ENCODE results near the gene POMGNT2.
A peak's percentile ranks its signal among the peaks of the same experiment; 100 is the strongest.

POMGNT2 gene

DNA sequence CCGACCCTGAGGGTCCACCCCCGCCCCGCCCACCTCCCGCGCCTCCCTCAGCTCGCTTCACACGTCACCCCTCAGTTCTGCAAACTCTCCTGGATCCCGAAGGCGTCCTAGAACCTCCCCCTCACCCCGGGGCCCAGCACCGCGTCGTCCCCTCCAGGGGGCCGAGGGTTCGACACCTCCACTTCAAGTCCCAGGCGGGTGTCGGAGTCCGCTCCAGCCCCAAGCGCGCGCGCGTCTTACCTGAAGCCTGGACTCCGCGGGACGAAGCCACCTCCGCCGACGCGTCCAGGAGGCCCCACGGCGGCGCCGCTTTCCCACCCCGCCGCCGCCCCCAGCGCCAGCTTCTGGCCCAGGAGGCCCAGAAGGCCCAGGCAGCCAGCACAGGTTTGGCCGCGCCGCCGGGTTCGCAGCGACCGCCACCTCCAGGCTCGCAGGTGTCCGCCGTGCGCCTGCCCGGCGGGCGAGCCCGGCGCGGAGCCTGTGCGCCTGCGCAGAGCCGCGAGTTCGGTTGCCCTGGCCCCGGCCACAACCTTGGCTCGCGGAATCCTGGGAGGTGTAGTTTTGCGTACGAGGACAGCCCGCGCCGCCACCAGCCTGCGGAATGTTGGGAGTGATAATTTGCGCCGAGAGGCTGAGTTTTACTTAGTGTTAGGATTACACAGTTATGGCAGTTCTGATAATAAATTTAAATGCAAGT, at the start of gene POMGNT2:
Gene POMGNT2, minus strand, starts transcription at position 484 of the 697 bp plus-strand sequence. CDS start 24,648 bp downstream, outside the sequence.
- TF ChIP-seq POLR2A (IDR thresholded peaks at IDR 0.05; ENCODE audit: low read length) (peak; percentile 54), GATA1 (IDR thresholded peaks at IDR 0.05; ENCODE audit: low read depth, low read length) (no peak)
- DNase-seq: peak; percentile 89 to 92

DNA sequence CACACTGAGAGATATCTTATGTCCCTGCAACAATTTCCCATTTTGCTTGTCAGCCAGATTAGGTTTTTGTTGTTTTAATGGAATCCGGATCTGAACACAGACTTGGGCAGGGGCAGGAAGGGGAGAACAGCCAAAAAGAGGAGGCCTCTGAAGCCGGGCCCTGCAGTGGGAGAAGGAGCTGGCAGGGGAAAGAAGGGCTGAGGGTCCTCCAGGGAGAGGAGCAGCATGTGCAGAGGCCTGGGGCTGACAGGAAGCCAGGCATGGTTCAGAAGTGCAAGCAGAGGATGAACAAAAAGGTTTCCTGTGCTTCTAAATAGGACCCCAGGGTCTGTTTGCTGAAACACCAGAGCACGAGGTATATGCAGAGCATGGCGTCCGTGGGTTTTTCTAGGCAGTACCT, 49.1 kb upstream of the POMGNT2 start:
- no peak for DNase-seq
- TF ChIP-seq GATA1 (IDR thresholded peaks at IDR 0.05; ENCODE audit: low read depth, low read length) (no peak), POLR2A (IDR thresholded peaks at IDR 0.05; ENCODE audit: low read length) (no peak)

DNA sequence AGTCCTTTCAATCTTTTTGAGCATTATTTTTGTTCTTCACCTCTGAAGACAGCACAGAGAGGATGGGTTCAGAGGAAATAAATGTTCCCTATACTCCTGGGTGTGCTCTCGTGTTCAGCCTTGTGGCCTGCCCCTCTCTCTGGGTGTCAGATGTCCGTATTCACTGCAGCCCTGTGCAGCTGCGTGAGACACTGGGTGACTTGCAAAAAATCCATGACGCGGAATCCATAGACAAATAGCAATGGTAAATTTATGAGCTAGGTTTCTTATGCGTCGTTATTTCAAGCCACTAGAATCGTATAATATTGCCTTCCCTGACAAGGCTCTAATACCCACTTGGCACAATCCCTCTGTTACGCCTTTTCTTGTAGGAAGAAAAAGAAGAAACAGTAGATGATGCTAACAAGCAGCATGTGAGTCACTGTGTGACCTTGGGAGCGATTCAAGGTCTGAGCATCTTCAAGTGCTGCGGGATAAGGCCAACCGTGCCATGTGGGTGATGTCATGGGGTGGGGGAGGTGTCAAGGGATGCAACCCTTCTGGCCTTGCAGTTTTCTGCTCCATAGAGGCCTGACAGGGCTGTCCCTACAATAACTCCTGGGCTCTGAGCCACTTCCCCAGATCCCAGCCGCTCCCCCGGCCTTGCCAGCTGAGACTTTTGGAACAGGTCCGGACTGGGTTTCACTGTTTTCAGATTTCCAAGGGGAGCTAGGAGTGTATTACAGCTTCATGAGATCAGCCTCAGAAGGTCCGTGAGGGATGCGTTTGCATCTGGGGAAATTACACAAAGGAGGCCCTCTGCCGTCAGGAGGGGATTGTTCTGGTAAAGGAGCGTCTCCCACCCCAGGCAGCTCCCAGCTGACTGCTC, 47.6 kb upstream of the POMGNT2 start:
- no peak for DNase-seq
- no peak for TF ChIP-seq GATA1 (IDR thresholded peaks at IDR 0.05; ENCODE audit: low read depth, low read length)

DNA sequence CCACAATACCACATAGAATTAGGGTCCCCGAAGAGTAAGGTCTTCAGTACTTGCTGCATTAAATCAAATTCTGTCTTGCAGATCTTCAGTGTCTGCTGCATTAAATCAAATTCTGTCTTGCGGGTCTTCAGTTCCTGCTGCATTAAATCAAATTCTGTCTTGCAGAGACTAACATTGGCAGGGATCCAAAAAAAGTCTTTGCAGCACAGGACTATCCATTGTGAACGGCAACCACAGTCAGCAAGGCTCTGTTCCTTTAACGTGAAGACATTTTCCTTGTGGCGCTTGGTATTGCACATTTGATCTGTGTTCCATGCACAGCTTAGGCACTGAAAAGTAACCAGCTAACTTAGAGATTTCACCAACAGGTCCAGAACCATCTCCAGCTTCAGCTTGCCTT, 46.8 kb upstream of the POMGNT2 start:
- no peak for TF ChIP-seq GATA1 (IDR thresholded peaks at IDR 0.05; ENCODE audit: low read depth, low read length)
- no peak for TF ChIP-seq POLR2A (IDR thresholded peaks at IDR 0.05; ENCODE audit: low read length)
- no peak for DNase-seq

DNA sequence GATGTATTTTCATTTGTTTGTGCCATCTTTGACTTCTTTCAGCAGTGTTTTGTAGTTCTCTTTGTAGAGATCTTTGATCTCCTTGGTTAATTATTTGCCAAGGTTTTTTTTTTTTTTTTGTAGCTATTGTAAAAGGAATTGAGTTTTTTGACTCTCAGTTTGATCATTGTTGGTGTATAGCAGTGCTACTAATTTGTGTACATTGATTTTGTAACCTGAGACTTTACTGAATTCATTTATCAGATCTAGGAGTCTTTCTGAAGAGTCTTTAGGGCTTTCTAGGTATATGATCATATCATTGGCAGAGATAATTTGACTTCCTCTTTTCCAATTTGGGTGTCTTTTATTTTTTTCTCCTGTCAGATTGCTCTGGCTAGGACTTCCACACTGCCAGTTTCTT, 42.2 kb upstream of the POMGNT2 start:
- TF ChIP-seq POLR2A (IDR thresholded peaks at IDR 0.05; ENCODE audit: low read length): no peak
- no peak for TF ChIP-seq GATA1 (IDR thresholded peaks at IDR 0.05; ENCODE audit: low read depth, low read length)
- no peak for DNase-seq

DNA sequence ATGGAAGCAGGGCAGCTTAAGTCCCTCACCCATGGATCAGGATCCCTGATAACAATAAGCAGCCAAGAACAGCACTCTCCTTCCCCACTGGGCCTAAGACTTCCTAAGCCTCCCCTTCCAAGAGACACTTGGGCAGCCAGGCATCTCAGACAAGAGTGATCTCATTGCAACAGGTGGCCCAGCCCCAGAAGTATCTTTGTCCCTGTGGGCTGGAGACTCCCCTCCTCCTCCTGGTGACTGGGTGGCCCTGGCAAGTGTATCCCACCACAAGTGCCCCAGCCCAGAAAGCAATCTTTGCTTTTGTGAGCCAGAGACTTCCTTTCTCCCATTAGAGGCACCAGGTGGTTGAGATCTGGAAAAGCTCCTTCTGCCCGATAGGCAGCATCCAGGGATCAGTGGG, 40.7 kb upstream of the POMGNT2 start:
- no peak for DNase-seq
- no peak for TF ChIP-seq POLR2A (IDR thresholded peaks at IDR 0.05; ENCODE audit: low read length)
- TF ChIP-seq GATA1 (IDR thresholded peaks at IDR 0.05; ENCODE audit: low read depth, low read length): no peak

DNA sequence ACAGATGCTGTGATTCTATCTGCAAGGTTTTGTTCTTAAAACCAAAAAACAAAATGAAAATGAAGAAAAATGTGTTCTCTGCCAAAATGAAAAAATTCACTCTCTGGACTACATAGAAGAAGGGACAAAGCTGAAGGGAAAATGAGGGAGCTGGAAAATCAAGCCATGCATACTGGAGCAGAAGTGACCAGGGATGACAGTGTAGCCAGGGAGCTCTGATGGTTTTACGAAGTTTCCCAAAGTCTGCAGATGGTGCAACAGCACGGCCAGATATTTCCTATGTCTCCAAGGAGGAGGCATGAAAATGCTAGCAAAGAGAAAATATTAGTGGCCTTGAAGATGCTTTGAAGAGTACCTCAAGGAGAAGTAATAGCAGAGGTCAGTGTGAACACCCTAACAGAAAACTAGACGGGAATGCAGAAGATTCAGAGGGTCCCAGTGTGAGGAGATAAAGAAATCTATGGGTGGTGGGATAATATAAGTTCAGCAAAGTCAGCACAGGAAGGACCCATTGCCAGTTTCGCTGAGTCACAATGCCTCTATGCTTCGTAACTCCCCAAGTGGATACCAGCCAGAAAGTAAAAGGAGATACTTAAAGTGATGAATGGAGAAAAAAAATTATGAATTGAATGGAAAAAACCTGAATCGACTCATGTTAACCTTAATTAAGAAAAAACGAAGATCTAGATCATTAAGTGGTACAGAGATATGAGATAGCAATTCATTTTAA, 39.0 kb upstream of the POMGNT2 start:
- DNase-seq: peak in 1 of 2 experiments; percentile 24
- TF ChIP-seq GATA1 (IDR thresholded peaks at IDR 0.05; ENCODE audit: low read depth, low read length) (no peak), POLR2A (IDR thresholded peaks at IDR 0.05; ENCODE audit: low read length) (no peak)

DNA sequence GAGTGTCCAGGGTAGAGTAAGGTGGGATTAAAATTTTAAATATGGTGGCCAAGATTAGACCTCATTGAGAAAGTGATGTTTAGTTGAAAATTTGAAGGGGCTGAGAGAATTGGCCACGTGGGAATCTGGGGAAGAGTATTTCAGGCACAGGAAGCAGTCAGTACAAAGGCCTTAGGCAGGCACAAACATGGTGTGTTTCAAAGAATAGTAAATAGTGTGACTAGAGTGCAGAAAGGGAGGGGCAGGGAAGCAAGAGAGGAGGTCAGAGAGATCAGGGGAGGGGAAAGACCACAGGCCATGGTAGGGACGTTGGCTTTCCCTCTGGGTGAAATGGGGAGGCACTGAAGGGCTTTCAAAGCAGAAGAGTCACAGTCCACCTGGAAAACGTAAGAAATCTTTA, 36.6 kb upstream of the POMGNT2 start:
- no peak for TF ChIP-seq GATA1 (IDR thresholded peaks at IDR 0.05; ENCODE audit: low read depth, low read length)
- no peak for DNase-seq

DNA sequence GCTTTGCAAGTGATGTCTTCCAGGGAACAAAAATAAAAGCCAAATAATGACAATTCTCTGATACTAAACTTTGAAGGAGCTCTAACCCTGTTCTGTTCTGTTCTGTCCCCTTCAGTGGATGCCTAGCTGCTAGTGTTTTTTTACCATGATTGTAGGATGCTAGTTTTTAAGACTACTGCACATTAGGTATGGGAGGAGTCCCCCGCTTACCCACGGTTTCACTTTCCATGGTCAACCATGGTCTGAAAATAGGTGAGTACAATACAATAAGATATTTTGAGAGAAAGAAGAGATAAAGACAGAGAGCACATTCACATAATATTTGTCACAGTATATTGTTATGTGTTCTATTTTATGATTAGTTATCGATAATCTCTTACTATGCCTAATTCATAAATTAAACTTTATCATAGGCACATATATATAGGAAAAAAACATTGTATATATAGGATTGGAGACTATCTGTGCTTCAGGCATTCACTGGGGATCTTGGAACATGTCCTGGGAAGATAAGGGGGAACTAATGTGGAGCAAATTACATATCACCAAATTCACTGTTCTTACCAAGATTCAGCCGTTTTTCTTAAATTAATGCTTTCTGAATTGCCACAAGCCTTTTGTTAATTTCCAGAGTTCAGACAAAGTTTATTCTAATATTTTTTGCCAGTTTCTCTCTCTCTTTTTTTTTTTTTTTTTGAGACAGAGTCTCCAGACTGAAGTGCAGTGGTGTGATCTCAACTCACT, 32.8 kb upstream of the POMGNT2 start:
- no peak for TF ChIP-seq GATA1 (IDR thresholded peaks at IDR 0.05; ENCODE audit: low read depth, low read length)
- DNase-seq: no peak

DNA sequence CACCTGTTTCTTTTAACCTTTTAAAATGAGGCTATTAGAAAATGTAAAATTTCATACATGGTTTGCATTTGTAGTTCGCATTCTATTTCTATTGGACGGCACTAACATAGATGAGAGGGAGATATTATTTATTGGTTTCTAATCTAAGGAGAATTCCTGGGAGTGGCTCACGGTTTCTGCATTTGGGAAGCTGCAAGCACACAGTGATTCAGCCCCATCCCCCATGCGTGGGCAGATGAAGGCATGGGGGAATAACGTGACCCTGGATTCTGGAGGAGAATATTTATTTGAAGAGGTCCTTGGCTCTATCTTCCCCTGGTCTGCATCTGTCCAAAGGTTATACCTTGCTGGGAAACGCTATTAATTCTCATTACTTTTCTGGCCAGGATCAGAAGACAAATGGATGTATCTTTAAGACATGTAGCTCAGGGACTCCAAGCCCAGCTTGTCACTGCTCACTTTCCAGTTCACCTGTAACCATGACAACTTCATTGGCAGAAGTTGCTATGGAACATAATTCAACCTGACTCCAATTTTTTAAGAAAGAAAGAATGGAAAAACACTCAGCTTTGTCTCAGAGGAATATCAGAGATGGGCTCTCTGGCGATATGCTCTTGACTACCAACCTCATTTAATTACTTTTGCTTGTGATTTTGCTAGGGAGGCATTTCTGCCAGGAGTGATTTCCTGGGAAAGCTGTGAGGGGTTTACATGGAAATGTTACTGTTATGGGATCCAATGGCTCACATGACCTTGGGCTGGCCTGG, 27.2 kb upstream of the POMGNT2 start:
- no peak for DNase-seq
- no peak for TF ChIP-seq GATA1 (IDR thresholded peaks at IDR 0.05; ENCODE audit: low read depth, low read length)
- no peak for TF ChIP-seq POLR2A (IDR thresholded peaks at IDR 0.05; ENCODE audit: low read length)

DNA sequence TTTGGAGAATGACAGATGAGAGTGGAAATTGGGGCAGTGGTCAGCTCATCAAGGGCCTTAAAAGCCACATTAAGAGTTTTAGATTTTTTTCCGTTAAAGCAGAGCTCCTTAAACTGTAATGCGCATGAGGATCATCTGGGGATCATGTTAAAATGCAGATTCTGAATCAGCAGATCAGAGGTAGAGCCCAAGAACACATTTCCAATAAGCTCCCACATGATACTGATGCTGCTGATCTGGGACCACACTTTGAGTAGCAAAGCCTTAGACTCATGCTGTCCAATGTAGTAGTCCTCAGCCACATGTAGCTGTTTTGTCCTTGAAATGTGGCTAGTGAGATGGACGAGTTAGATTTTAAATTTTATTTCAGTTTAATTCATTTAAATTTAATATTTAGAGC, 26.3 kb upstream of the POMGNT2 start:
- TF ChIP-seq POLR2A (IDR thresholded peaks at IDR 0.05; ENCODE audit: low read length) (no peak), GATA1 (IDR thresholded peaks at IDR 0.05; ENCODE audit: low read depth, low read length) (no peak)
- no peak for DNase-seq

DNA sequence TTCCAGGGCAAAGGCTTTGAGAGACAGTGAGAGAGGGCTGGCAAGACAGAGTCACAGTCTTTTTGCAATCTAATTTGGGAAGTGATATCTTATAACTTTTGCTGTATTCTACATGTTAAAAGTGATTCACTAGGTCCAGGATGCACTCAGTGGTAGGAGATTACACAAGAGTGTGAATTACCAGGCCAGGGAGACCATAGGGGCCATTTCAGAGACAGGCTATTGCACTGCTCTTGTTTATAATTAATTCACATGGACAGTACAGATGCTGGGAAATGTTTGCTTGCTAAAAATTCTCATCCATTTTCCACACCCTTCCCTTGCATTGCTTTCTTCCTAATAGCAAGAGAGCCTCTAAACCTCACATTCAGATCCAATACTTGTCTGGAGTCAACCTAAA, 22.6 kb upstream of the POMGNT2 start:
- DNase-seq: no peak
- TF ChIP-seq GATA1 (IDR thresholded peaks at IDR 0.05; ENCODE audit: low read depth, low read length) (no peak), POLR2A (IDR thresholded peaks at IDR 0.05; ENCODE audit: low read length) (no peak)

DNA sequence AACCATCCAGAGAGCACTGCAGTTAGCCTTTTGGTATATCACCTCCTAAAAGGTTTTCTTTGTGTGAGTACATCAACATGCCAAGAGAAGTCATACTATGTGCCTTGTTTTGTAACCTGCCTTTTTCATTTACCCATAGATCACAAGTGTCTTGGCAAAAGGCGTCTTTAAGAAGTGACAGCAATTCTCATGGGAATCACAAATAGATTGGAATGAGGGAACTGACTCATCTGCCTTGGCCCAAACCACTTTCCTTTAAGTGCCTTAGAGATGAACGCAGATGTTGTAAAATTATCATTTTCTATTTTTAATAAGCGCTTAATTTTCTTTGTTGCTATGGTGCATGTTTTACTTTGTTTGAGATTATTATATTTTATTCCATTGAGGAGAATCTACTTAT, 20.7 kb upstream of the POMGNT2 start:
- DNase-seq: no peak
- TF ChIP-seq POLR2A (IDR thresholded peaks at IDR 0.05; ENCODE audit: low read length): no peak

All from erythroblast (primary cell).